NCI-H2081 treated with DMSO at 0.1 percent for 48 hours (cell line): ENCODE data around the gene PRDM1.

Experiments used
- DNase-seq: peaks from one replicate; lab custom pipeline; 2025; lab: John Stamatoyannopoulos, UW

Gene PRDM1

GRCh38 chr6:106085984-106086813 is at the start of gene PRDM1:
TSS of gene PRDM1 (plus strand) at chr6:106086336. CDS start at chr6:106086554, 218 bp downstream.
- no peak for DNase-seq

GRCh38 chr6:106037060-106037459 is 49.1 kb upstream of the PRDM1 start:
- DNase-seq, result no peak

- no peak for DNase-seq
Measured at GRCh38 chr6:106039897-106040592, 46.1 kb upstream of the PRDM1 start.

- no peak for DNase-seq
Measured at GRCh38 chr6:106044151-106044550, 42.0 kb upstream of the PRDM1 start.

GRCh38 chr6:106045077-106045476 is 41.1 kb upstream of the PRDM1 start:
- no peak for DNase-seq

- no peak for DNase-seq
Measured at GRCh38 chr6:106046116-106046853, 39.9 kb upstream of the PRDM1 start.

GRCh38 chr6:106046854-106047200 is 39.3 kb upstream of the PRDM1 start:
- no peak for DNase-seq

- DNase-seq, result no peak
Measured at GRCh38 chr6:106048336-106048735, 37.8 kb upstream of the PRDM1 start.

GRCh38 chr6:106050538-106050937 is 35.6 kb upstream of the PRDM1 start:
- DNase-seq, result no peak

GRCh38 chr6:106051226-106051625 is 34.9 kb upstream of the PRDM1 start:
- DNase-seq, result no peak

- DNase-seq, result no peak
Measured at GRCh38 chr6:106053484-106054205, 32.5 kb upstream of the PRDM1 start.

- no peak for DNase-seq
Measured at GRCh38 chr6:106055489-106055888, 30.6 kb upstream of the PRDM1 start.

- DNase-seq, result no peak
Measured at GRCh38 chr6:106056060-106056745, 29.9 kb upstream of the PRDM1 start.

GRCh38 chr6:106056746-106057390 is 29.3 kb upstream of the PRDM1 start:
- no peak for DNase-seq

- no peak for DNase-seq
Measured at GRCh38 chr6:106059331-106059730, 26.8 kb upstream of the PRDM1 start.

GRCh38 chr6:106060167-106060566 is 26.0 kb upstream of the PRDM1 start:
- DNase-seq, result no peak

GRCh38 chr6:106063448-106063850 is 22.7 kb upstream of the PRDM1 start:
- no peak for DNase-seq

- DNase-seq, result no peak
Measured at GRCh38 chr6:106064142-106064541, 22.0 kb upstream of the PRDM1 start.

GRCh38 chr6:106064756-106065155 is 21.4 kb upstream of the PRDM1 start:
- DNase-seq, result no peak

- DNase-seq, result no peak
Measured at GRCh38 chr6:106066989-106067388, 19.1 kb upstream of the PRDM1 start.

- DNase-seq, result no peak
Measured at GRCh38 chr6:106069478-106069877, 16.7 kb upstream of the PRDM1 start.
